ENCODE data around the gene DDOST.

DNA sequence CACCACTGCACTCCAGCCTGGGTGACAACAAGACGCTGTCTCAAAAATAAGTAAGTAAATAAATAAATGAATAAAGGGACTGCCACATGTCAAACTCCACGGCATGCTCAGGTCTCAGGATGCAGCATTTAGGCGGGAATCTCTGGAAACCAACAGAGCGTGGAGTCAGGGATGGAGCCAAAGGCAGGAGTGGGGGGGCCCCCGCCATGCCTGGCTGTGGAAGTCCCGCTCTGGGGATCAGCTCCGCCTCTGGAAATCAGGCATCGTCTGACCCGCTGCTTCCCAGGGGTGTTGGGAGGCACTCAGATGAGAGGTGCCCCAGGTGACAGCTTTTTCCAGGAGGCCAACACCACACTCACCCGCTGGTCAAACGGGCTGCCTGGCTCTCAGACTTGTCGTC lies 36.4 kb upstream of the DDOST start:
- TF ChIP-seq, protein P1, sequence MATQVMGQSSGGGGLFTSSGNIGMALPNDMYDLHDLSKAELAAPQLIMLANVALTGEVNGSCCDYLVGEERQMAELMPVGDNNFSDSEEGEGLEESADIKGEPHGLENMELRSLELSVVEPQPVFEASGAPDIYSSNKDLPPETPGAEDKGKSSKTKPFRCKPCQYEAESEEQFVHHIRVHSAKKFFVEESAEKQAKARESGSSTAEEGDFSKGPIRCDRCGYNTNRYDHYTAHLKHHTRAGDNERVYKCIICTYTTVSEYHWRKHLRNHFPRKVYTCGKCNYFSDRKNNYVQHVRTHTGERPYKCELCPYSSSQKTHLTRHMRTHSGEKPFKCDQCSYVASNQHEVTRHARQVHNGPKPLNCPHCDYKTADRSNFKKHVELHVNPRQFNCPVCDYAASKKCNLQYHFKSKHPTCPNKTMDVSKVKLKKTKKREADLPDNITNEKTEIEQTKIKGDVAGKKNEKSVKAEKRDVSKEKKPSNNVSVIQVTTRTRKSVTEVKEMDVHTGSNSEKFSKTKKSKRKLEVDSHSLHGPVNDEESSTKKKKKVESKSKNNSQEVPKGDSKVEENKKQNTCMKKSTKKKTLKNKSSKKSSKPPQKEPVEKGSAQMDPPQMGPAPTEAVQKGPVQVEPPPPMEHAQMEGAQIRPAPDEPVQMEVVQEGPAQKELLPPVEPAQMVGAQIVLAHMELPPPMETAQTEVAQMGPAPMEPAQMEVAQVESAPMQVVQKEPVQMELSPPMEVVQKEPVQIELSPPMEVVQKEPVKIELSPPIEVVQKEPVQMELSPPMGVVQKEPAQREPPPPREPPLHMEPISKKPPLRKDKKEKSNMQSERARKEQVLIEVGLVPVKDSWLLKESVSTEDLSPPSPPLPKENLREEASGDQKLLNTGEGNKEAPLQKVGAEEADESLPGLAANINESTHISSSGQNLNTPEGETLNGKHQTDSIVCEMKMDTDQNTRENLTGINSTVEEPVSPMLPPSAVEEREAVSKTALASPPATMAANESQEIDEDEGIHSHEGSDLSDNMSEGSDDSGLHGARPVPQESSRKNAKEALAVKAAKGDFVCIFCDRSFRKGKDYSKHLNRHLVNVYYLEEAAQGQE (IDR thresholded peaks at IDR 0.05): no peak
- TF ChIP-seq, protein P2, sequence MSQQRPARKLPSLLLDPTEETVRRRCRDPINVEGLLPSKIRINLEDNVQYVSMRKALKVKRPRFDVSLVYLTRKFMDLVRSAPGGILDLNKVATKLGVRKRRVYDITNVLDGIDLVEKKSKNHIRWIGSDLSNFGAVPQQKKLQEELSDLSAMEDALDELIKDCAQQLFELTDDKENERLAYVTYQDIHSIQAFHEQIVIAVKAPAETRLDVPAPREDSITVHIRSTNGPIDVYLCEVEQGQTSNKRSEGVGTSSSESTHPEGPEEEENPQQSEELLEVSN (IDR thresholded peaks at IDR 0.05; ENCODE audit: borderline replicate concordance, low read depth): no peak
- TF ChIP-seq, protein P3, sequence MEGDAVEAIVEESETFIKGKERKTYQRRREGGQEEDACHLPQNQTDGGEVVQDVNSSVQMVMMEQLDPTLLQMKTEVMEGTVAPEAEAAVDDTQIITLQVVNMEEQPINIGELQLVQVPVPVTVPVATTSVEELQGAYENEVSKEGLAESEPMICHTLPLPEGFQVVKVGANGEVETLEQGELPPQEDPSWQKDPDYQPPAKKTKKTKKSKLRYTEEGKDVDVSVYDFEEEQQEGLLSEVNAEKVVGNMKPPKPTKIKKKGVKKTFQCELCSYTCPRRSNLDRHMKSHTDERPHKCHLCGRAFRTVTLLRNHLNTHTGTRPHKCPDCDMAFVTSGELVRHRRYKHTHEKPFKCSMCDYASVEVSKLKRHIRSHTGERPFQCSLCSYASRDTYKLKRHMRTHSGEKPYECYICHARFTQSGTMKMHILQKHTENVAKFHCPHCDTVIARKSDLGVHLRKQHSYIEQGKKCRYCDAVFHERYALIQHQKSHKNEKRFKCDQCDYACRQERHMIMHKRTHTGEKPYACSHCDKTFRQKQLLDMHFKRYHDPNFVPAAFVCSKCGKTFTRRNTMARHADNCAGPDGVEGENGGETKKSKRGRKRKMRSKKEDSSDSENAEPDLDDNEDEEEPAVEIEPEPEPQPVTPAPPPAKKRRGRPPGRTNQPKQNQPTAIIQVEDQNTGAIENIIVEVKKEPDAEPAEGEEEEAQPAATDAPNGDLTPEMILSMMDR (IDR thresholded peaks at IDR 0.05): no peak
- TF ChIP-seq, protein P4, sequence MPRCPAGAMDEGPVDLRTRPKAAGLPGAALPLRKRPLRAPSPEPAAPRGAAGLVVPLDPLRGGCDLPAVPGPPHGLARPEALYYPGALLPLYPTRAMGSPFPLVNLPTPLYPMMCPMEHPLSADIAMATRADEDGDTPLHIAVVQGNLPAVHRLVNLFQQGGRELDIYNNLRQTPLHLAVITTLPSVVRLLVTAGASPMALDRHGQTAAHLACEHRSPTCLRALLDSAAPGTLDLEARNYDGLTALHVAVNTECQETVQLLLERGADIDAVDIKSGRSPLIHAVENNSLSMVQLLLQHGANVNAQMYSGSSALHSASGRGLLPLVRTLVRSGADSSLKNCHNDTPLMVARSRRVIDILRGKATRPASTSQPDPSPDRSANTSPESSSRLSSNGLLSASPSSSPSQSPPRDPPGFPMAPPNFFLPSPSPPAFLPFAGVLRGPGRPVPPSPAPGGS (IDR thresholded peaks at IDR 0.05): no peak
- TF ChIP-seq RNF2 (IDR thresholded peaks at IDR 0.05; ENCODE audit: borderline replicate concordance, low read depth) (no peak), EP300 (IDR thresholded peaks at IDR 0.05) (no peak), SMC3 (IDR thresholded peaks at IDR 0.05) (no peak), POLR2A (IDR thresholded peaks at IDR 0.05; ENCODE audit: low read length) (no peak), PHF8 (IDR thresholded peaks at IDR 0.05; ENCODE audit: borderline replicate concordance, low read depth) (no peak), MAFK (IDR thresholded peaks at IDR 0.05; ENCODE audit: partially characterized antibody) (no peak), JUN (IDR thresholded peaks at IDR 0.05) (no peak), KDM5A (IDR thresholded peaks at IDR 0.05) (no peak), SREBF2 (IDR thresholded peaks at IDR 0.05) (no peak)
- TF ChIP-seq, protein P5, sequence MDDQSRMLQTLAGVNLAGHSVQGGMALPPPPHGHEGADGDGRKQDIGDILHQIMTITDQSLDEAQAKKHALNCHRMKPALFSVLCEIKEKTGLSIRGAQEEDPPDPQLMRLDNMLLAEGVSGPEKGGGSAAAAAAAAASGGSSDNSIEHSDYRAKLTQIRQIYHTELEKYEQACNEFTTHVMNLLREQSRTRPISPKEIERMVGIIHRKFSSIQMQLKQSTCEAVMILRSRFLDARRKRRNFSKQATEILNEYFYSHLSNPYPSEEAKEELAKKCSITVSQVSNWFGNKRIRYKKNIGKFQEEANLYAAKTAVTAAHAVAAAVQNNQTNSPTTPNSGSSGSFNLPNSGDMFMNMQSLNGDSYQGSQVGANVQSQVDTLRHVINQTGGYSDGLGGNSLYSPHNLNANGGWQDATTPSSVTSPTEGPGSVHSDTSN (IDR thresholded peaks at IDR 0.05): no peak

Measured in A549 (cell line).